Measurements from ENCODE around the gene NR4A1.

Gene NR4A1

DNA sequence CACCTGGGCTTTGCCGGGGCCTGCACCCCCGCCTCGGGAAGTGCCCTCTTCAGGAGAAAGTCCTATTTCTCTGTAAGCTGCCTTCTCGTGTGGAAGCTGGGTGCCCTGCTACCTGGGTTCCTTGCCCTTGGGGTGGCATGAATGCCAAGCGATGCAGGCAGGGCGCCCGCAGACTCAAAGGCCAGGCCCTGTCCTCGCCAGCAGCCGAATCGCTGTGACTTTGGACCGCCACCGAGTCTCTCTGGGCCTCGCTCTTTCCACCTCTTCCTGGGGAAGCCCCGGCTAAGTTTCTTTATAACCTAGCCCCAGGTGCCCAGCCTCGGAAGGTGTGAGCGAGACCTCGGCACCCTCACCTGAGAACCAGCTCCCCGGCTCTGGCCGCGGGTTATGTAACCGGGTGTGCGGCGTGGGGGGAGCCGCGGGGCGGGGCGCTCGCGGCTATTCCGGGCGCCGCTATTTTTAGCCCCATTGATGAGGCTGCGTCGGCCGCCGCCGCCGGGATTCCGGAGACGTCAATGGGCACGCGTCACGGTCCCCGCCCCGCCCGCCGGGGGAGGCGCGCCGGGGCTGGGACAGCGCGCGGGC lies 14.6 kb upstream of the NR4A1 start:
- TF ChIP-seq CTCF (IDR thresholded peaks at IDR 0.05; ENCODE audit: low read depth, low read length), result no peak
- no peak for DNase-seq (ENCODE audit: extremely low read depth, low read depth)

DNA sequence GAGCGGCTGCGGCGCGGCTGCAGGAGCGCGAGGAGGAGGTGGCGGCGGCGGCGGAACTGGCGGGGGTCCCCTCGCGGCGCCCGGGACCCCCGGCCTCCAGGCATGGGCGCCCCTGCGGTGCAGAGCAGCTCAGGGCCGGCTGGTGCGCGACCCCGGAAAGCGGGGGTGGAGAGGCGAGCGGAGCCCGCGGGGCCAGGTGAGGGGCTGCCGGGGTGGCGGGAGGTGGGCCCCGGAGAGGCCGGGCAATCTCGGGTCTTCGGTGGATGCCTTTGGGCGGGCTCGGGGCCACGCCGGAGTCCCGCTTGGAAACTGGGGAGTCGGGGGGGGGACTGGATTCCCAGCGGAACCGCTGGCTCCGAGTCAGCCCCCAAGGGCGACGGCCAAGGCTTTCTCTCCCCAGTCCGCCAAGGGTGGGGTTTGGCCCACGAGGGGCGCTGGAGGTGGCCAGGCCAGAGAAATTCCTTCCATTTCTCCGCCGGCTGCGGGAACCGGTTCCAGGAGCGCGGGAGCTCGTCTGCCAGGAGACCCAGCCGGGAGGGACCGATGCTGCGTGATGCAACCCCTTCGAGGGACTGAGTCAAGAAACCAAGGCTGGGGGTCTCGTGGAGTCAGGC lies 13.9 kb upstream of the NR4A1 start:
- TF ChIP-seq CTCF (IDR thresholded peaks at IDR 0.05; ENCODE audit: low read depth, low read length), result peak; percentile 5
- no peak for DNase-seq (ENCODE audit: extremely low read depth, low read depth)

DNA sequence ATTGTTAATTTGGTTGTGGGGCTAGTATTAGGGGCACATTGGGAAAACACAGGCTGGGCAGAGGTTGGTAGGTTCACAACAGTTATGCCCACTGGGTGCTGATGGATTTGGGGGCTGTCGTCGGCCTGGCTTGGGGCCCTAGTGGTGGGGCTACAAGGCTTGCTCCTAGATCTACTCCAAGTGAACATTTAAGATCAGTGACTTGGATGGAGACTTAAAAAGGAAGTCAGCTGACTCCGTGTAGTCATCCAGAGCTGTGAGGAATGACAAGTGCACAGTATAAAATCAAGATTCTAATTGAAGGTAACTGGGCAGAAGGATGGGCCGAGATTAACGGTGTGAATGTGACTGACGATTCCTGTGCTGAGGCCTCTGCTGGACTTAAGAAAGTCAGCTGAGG lies 12.8 kb upstream of the NR4A1 start:
- no peak for DNase-seq (ENCODE audit: extremely low read depth, low read depth)
- TF ChIP-seq CTCF (IDR thresholded peaks at IDR 0.05; ENCODE audit: low read depth, low read length), result no peak

DNA sequence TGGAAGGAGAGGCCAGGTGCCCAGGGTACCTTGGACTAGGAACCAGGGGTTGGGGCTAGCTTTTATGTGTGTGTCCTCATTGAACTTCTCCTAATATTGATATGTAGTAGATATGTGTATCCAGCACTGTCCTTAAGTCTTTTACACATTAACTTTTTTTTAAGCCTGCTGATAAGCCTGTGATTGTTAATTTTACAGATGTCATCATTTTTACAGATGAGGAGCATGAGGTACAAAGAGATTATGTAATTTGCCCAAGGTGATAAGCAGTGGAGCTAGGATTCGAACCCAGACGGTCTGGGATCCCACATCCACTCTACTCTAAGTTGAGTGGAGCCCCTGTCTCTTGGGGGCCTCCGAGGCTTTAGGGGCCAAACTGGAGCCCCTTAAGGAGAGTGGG lies 10.2 kb upstream of the NR4A1 start:
- TF ChIP-seq CTCF (IDR thresholded peaks at IDR 0.05; ENCODE audit: low read depth, low read length), result no peak
- no peak for DNase-seq (ENCODE audit: extremely low read depth, low read depth)

DNA sequence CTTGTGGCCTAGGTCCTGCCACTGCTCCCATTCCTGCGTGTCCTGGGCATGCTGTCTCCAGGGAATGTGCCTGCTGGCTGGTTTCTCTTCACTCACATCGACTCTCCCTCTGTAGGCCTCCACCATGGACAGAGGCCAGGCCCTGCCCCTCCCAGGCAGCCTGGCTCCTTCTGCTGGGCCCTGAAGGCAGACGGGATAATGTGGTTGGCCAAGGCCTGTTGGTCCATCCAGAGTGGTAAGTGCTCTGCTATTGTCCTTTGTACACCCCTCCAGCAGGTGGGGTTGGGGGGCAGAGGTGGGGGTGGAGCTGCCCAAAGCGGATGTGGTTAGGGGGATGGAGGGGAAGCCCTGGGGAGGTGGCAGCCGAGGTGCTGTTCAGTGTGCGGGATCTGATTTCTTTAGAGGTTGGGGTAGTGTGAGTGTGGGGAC lies 9.5 kb upstream of the NR4A1 start:
- DNase-seq (ENCODE audit: extremely low read depth, low read depth), result no peak

GRCh38 chr12:52042706-52043385 lies 8.4 kb upstream of the NR4A1 start:
- no peak for TF ChIP-seq CTCF (IDR thresholded peaks at IDR 0.05; ENCODE audit: low read depth, low read length)
- no peak for DNase-seq (ENCODE audit: extremely low read depth, low read depth)

More for the DNA sequence above, 9.5 kb upstream of the NR4A1 start:
- no peak for TF ChIP-seq CTCF (IDR thresholded peaks at IDR 0.05; ENCODE audit: low read depth, low read length)

All from AG09319 (cell line).